Measurements from ENCODE around the gene EFEMP1. TPM values are rescaled to one million over a fixed set of nuclear protein-coding genes. Genes with fewer than 3 reads are reported as not detected.
"Not testable (repeated sequence)": the region's sequence is repeated elsewhere in the genome, so short reads cannot be mapped to it uniquely, and the experiment has no call there.

EFEMP1 gene
- total RNA-seq, 1 donor from 2014 or later, result 2.3 TPM

GRCh38 chr2:55837073-55837472 is 86.5 kb downstream of the EFEMP1 start:
- Mint-ChIP-seq H3K27me3 (ENCODE audit: unreplicated experiment) (peaks cover 3% of the 10 kb centered on the region), H3K4me1 (ENCODE audit: unreplicated experiment) (no peaks in the 10 kb centered on the region), H3K9me3 (ENCODE audit: unreplicated experiment) (no peaks in the 10 kb centered on the region), H3K36me3 (ENCODE audit: low read depth, unreplicated experiment) (no peaks in the 10 kb centered on the region), H3K27ac (ENCODE audit: unreplicated experiment) (no peak overlapping the region), H3K4me3 (ENCODE audit: unreplicated experiment) (no peak overlapping the region)
- no peak for DNase-seq (ENCODE audit: low spot score)
- TF ChIP-seq CTCF (IDR thresholded peaks at IDR 0.05; ENCODE audit: unreplicated experiment), result no peak

DNA sequence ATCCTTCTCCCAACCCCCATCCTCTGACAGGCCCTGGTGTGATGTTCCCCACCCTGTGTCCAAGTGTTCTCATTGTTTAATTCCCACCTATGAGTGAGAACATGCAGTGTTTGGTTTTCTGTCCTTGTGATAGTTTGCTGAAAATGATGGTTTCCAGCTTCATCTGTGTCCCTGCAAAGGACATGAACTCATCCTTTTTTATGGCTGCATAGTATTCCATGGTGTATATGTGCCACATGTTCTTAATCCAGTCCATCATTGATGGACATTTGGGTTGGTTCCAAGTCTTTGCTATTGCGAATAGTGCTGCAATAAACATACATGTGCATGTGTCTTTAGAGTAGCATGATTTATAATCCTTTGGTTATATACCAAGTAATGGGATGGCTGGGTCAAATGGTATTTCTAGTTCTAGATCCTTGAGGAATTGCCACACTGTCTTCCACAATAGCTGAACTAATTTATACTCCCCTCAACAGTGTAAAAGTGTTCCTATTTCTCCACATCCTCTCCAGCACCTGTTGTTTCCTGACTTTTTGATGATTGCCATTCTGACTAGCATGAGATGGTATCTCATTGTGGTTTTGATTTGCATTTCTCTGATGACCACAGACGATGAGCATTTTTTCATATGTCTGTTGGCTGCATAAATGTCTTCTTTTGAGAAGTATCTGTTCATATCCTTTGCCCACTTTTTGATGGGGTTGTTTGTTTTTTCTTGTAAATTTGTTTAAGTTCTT is 91.7 kb downstream of the EFEMP1 start:
- H3K36me3 Mint-ChIP-seq (ENCODE audit: low read depth, unreplicated experiment); DNase-seq (ENCODE audit: low spot score); H3K27me3 Mint-ChIP-seq (ENCODE audit: unreplicated experiment); H3K27ac Mint-ChIP-seq (ENCODE audit: unreplicated experiment); H3K4me1 Mint-ChIP-seq (ENCODE audit: unreplicated experiment); H3K4me3 Mint-ChIP-seq (ENCODE audit: unreplicated experiment); H3K9me3 Mint-ChIP-seq (ENCODE audit: unreplicated experiment): not testable (repeated sequence)

DNA sequence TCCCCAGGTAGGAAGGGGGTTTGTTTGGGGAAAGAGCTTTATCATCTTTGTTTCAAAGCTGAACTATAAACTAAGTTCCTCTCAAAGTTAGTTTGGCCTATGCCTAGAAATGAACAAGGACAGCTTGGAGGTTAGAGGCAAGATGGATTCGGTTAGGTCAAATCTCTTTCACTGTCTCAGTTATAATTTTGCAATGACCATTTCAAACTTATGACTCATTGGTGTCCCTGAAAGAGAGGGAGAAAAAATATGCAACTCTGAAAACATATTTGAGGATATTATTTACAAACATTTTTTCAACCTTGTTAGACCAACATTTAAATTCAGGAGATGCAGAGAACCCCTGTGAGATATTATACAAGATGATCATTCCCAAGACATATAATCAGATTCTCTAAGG is 95.7 kb downstream of the EFEMP1 start:
- Mint-ChIP-seq H3K9me3 (ENCODE audit: unreplicated experiment) (no peaks in the 10 kb centered on the region), H3K27me3 (ENCODE audit: unreplicated experiment) (no peaks in the 10 kb centered on the region), H3K4me3 (ENCODE audit: unreplicated experiment) (no peak overlapping the region), H3K36me3 (ENCODE audit: low read depth, unreplicated experiment) (no peaks in the 10 kb centered on the region), H3K4me1 (ENCODE audit: unreplicated experiment) (no peaks in the 10 kb centered on the region), H3K27ac (ENCODE audit: unreplicated experiment) (no peak overlapping the region)
- no peak for DNase-seq (ENCODE audit: low spot score)
- TF ChIP-seq CTCF (IDR thresholded peaks at IDR 0.05; ENCODE audit: unreplicated experiment), result no peak

GRCh38 chr2:55827428-55827827 is 96.2 kb downstream of the EFEMP1 start:
- not testable (repeated sequence) for H3K4me3 Mint-ChIP-seq (ENCODE audit: unreplicated experiment); DNase-seq (ENCODE audit: low spot score); H3K4me1 Mint-ChIP-seq (ENCODE audit: unreplicated experiment); H3K9me3 Mint-ChIP-seq (ENCODE audit: unreplicated experiment); H3K27ac Mint-ChIP-seq (ENCODE audit: unreplicated experiment); H3K36me3 Mint-ChIP-seq (ENCODE audit: low read depth, unreplicated experiment); H3K27me3 Mint-ChIP-seq (ENCODE audit: unreplicated experiment)

DNA sequence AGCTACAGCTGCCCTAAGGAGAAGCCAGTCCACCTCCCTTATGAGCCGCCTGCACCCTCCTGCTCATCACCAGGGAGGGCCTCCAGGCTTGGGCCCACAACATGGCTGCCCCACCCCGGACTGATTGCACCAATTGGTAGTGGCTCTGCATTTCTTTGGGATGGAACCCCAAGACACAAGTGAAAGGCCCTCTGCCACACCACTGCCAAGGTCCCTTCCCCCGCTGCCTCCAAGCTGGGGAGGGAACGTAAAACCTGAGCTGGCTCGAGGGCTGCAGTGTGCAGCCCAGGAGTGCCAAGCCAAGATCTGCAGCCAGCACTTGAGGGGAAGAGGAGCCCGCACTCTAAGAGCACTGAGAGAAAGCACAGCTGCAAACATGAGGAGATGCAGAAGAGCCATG is 97.3 kb downstream of the EFEMP1 start:
- Mint-ChIP-seq H3K4me3 (ENCODE audit: unreplicated experiment) (no peak overlapping the region), H3K27me3 (ENCODE audit: unreplicated experiment) (no peaks in the 10 kb centered on the region)
- TF ChIP-seq CTCF (IDR thresholded peaks at IDR 0.05; ENCODE audit: unreplicated experiment), result no peak

DNA sequence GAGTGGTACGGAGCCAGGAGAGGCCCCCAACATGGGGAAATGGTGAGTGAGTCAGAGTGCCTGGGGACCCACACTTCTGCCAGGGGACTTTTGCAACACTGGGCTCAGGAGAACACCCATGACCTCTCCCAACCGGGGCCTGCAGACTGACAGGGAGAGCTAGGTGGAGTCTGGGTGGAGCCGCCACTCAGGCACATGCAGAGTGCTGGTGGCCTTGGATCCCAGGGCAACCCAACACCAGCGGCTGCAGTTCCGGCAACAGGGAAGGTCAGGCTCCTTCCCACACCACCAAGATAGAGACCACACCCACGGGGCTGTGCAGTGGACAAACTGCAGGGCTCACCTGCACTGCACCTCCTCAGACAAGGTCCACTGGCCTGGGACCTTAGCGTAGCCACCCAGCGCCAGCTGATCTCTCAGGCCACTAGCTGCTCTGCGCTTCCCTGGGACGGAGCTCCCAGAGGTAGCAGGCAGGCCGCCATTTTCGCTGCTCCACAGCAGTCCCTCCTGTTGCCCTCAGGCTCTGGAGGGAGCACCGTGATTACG is 99.0 kb downstream of the EFEMP1 start:
- DNase-seq (ENCODE audit: low spot score), result no peak
- Mint-ChIP-seq H3K27me3 (ENCODE audit: unreplicated experiment) (no peaks in the 10 kb centered on the region), H3K4me1 (ENCODE audit: unreplicated experiment) (no peaks in the 10 kb centered on the region), H3K4me3 (ENCODE audit: unreplicated experiment) (no peak overlapping the region), H3K36me3 (ENCODE audit: low read depth, unreplicated experiment) (no peaks in the 10 kb centered on the region), H3K9me3 (ENCODE audit: unreplicated experiment) (no peaks in the 10 kb centered on the region), H3K27ac (ENCODE audit: unreplicated experiment) (no peak overlapping the region)
- no peak for TF ChIP-seq CTCF (IDR thresholded peaks at IDR 0.05; ENCODE audit: unreplicated experiment)

More for the DNA sequence above, 97.3 kb downstream of the EFEMP1 start:
- H3K4me1 Mint-ChIP-seq (ENCODE audit: unreplicated experiment), result no peaks in the 10 kb centered on the region
- H3K9me3 Mint-ChIP-seq (ENCODE audit: unreplicated experiment), result no peaks in the 10 kb centered on the region
- DNase-seq (ENCODE audit: low spot score), result no peak
- no peak overlapping the region for H3K27ac Mint-ChIP-seq (ENCODE audit: unreplicated experiment)
- H3K36me3 Mint-ChIP-seq (ENCODE audit: low read depth, unreplicated experiment), result no peaks in the 10 kb centered on the region

Measured in endothelial cell (in vitro differentiated cells).